ENCODE results near the gene TRAIP. TPM values are rescaled to one million over a fixed set of nuclear protein-coding genes. Genes with fewer than 3 reads are reported as not detected.

Gene TRAIP
- total and polyA plus RNA-seq, 2 donors (not counting 1 experiment from before 2014, with no cell fraction given): 5.0 to 8.7 TPM

DNA sequence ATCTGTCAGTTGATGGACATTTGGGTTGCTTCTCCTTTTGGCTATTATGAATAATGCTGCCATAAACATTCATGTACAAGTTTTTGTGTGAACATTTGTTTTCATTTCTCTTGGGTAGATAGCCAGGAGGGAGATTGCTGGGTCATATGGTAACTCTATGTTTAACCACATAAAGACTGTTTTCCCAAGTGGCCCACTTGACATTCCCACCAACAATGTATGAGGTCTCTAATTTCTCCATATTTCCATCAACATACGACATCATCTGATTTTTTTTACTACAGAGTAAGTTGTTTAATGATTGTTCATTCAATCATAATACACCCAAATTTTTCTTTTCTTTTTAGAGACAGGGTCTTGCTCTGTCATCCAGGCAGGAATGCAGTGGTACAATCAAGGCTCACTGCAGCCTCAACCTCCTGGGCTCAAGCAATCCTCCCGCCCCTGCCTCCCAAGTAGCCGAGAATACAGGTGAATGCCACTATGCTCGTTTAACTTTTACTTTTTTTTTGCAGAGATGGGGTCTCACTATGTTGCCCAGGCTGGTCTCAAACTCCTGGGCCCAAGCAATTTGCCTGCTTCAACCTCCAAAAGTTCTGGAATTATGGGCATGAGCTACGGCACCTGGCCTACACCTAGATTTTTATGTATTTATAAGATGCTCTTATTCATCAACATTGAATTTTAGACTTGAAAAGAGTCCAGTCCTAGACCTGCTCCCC lies 76.8 kb downstream of the TRAIP start:
- H3K4me3 Mint-ChIP-seq: no peak overlapping the region
- no peaks in the 10 kb centered on the region for H3K27me3 ChIP-seq (replicated peaks in 1 of 4; ENCODE audit: control extremely low read depth in 1 of 4, control insufficient read depth in 3 of 4, insufficient read depth in 4 of 4, low read length in 3 of 4)
- no peak overlapping the region for H3K9ac ChIP-seq (ENCODE audit: low read length)
- no peak overlapping the region for H3K4me3 ChIP-seq (ENCODE audit: control extremely low read depth in 1 of 5, extremely low read depth in 1 of 5, insufficient read depth in 1 of 5, low read depth in 2 of 5, low read length in 4 of 5)
- H3K9me3 ChIP-seq (ENCODE audit: control extremely low read depth in 1 of 3, control insufficient read depth in 2 of 3, insufficient read depth in 1 of 3, low read length in 2 of 3): no peaks in the 10 kb centered on the region
- POLR2A ChIA-PET: no interaction called here
- no peak overlapping the region for H2AFZ ChIP-seq (ENCODE audit: insufficient read depth, low read depth, low read length, poor library complexity, severe bottlenecking)
- H3K36me3 ChIP-seq (replicated peaks in 1 of 2; ENCODE audit: control extremely low read depth in 1 of 2, control insufficient read depth in 1 of 2, extremely low read depth in 1 of 2, insufficient read depth in 2 of 2, low read length in 1 of 2): peaks cover 8 to 31% of the 10 kb centered on the region in 2 experiments
- DNase-seq (no peak), ATAC-seq (ENCODE audit: low read depth) (no peak)
- 96% methylated on average over 3 of the region's 5 CpGs for WGBS (ENCODE audit: insufficient coverage)
- peaks cover 0 to 8% of the 10 kb centered on the region in 2 donors for H3K4me1 ChIP-seq (ENCODE audit: control insufficient read depth in 2 of 2, insufficient read depth in 2 of 2, low read length in 2 of 2)
- CTCF ChIA-PET: interaction anchor here (0.6 kb wide), 1 partner anchor 1997 kb away, joined by 3 read pairs; no protein-coding TSS in a partner anchor
- H3K9me3 Mint-ChIP-seq (ENCODE audit: insufficient read depth): no peaks in the 10 kb centered on the region
- peaks cover 99% of the 10 kb centered on the region for H3K79me2 ChIP-seq (ENCODE audit: control insufficient read depth, insufficient read depth, low read length)
- no peaks in the 10 kb centered on the region for H3K27me3 Mint-ChIP-seq
- H4K20me1 ChIP-seq (ENCODE audit: control insufficient read depth, insufficient read depth, low read length, poor library complexity, severe bottlenecking): peaks cover 61% of the 10 kb centered on the region
- peaks cover 28% of the 10 kb centered on the region for H3K4me1 Mint-ChIP-seq
- no peak overlapping the region for H3K4me2 ChIP-seq (replicated peaks; ENCODE audit: low read depth, low read length, poor library complexity, severe bottlenecking)
- no peak for TF ChIP-seq EZH2 (IDR thresholded peaks at IDR 0.05; ENCODE audit: borderline replicate concordance, insufficient read depth, low read depth, low read length, poor library complexity, severe bottlenecking)
- TF ChIP-seq, protein P1, sequence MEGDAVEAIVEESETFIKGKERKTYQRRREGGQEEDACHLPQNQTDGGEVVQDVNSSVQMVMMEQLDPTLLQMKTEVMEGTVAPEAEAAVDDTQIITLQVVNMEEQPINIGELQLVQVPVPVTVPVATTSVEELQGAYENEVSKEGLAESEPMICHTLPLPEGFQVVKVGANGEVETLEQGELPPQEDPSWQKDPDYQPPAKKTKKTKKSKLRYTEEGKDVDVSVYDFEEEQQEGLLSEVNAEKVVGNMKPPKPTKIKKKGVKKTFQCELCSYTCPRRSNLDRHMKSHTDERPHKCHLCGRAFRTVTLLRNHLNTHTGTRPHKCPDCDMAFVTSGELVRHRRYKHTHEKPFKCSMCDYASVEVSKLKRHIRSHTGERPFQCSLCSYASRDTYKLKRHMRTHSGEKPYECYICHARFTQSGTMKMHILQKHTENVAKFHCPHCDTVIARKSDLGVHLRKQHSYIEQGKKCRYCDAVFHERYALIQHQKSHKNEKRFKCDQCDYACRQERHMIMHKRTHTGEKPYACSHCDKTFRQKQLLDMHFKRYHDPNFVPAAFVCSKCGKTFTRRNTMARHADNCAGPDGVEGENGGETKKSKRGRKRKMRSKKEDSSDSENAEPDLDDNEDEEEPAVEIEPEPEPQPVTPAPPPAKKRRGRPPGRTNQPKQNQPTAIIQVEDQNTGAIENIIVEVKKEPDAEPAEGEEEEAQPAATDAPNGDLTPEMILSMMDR (IDR thresholded peaks at IDR 0.05): no peak
- H3K27ac Mint-ChIP-seq: no peak overlapping the region
- intact Hi-C loops (cut with micrococcal nuclease): loop anchor here (10.0 kb wide), 1 partner anchor 55 kb away; no protein-coding TSS in a partner anchor
- no peak overlapping the region for H3K27ac ChIP-seq (ENCODE audit: low read length in 2 of 2)

Small RNA genes lying within 50 kb of the gene (small RNA-seq; reads per million reads assigned to genes)
- gene RN7SL217P (ENCODE audit: insufficient read length, low read depth, low replicate concordance): not detected

Other genes with a start within 250 kb of the TRAIP start
- gene APEH, start 182.2 kb downstream of the TRAIP start, total RNA-seq: 87.5 and 96.2 TPM in 2 replicates
- 60.1 and 79.4 TPM in 2 replicates for gene APEH, start 182.2 kb downstream of the TRAIP start, polyA plus RNA-seq
- gene MST1, start 167.1 kb downstream of the TRAIP start, total RNA-seq: 14.5 and 15.7 TPM in 2 replicates
- 26.4 and 32.1 TPM in 2 replicates for gene MST1, start 167.1 kb downstream of the TRAIP start, polyA plus RNA-seq
- 53.2 and 69.0 TPM in 2 replicates for gene RNF123, start 167.0 kb downstream of the TRAIP start, total RNA-seq
- 51.8 and 55.6 TPM in 2 replicates for gene RNF123, start 167.0 kb downstream of the TRAIP start, polyA plus RNA-seq
- not detected in 2 replicates for gene AMIGO3, start 136.9 kb downstream of the TRAIP start, total RNA-seq
- 11.1 and 18.6 TPM in 2 replicates for gene AMIGO3, start 136.9 kb downstream of the TRAIP start, polyA plus RNA-seq
- gene GMPPB, start 132.6 kb downstream of the TRAIP start, total RNA-seq: 30.0 and 31.4 TPM in 2 replicates
- gene GMPPB, start 132.6 kb downstream of the TRAIP start, polyA plus RNA-seq: 32.5 and 54.4 TPM in 2 replicates
- 73.1 and 77.8 TPM in 2 replicates for gene IP6K1, start 70.0 kb downstream of the TRAIP start, total RNA-seq
- gene IP6K1, start 70.0 kb downstream of the TRAIP start, polyA plus RNA-seq: 27.8 and 29.3 TPM in 2 replicates
- 0.29 and 0.32 TPM in 2 replicates for gene CDHR4, start 56.7 kb downstream of the TRAIP start, total RNA-seq
- gene CDHR4, start 56.7 kb downstream of the TRAIP start, polyA plus RNA-seq: 0.18 and 0.33 TPM in 2 replicates
- 25.8 and 28.2 TPM in 2 replicates for gene INKA1, start 53.3 kb downstream of the TRAIP start, total RNA-seq
- gene INKA1, start 53.3 kb downstream of the TRAIP start, polyA plus RNA-seq: 15.5 and 24.0 TPM in 2 replicates
- gene UBA7, start 42.6 kb downstream of the TRAIP start, total RNA-seq: 418 and 436 TPM in 2 replicates
- gene UBA7, start 42.6 kb downstream of the TRAIP start, polyA plus RNA-seq: 772 and 943 TPM in 2 replicates
- gene CAMKV, start 13.3 kb upstream of the TRAIP start, total RNA-seq: not detected in 2 replicates
- not detected in 2 replicates for gene CAMKV, start 13.3 kb upstream of the TRAIP start, polyA plus RNA-seq
- gene MST1R, start 47.3 kb upstream of the TRAIP start, total RNA-seq: 2.4 and 2.8 TPM in 2 replicates
- gene MST1R, start 47.3 kb upstream of the TRAIP start, polyA plus RNA-seq: 0.92 and 1.7 TPM in 2 replicates
- gene MON1A, start 73.2 kb upstream of the TRAIP start, total RNA-seq: 5.6 and 6.6 TPM in 2 replicates
- gene MON1A, start 73.2 kb upstream of the TRAIP start, polyA plus RNA-seq: 4.3 and 8.9 TPM in 2 replicates
- gene RBM6, start 83.6 kb upstream of the TRAIP start, total RNA-seq: 285 and 300 TPM in 2 replicates
- 221 and 223 TPM in 2 replicates for gene RBM6, start 83.6 kb upstream of the TRAIP start, polyA plus RNA-seq
- gene RBM5, start 232.4 kb upstream of the TRAIP start, total RNA-seq: 464 and 493 TPM in 2 replicates
- 405 and 495 TPM in 2 replicates for gene RBM5, start 232.4 kb upstream of the TRAIP start, polyA plus RNA-seq